Measurements from ENCODE around the gene STARD8.

DNA sequence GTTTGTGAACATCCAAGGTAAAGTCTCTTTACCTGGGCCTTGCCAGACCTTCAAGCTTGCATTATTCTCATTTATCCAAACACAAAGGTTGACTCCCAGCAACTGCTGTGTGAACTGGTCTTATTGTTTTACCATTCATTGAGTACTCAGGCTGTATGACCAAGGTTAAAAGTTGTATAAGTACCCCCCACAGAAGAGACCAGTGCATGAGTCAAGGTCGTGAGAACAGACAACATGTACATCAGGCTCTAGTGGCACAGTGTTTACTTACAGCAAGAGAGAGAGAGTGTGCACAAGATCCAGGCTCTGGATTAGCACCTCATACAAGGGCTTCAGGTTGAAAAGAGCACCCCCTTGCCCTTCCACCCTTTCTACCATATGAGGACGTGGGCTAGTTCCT is 103.9 kb downstream of the STARD8 start:
- TF ChIP-seq, protein P1, sequence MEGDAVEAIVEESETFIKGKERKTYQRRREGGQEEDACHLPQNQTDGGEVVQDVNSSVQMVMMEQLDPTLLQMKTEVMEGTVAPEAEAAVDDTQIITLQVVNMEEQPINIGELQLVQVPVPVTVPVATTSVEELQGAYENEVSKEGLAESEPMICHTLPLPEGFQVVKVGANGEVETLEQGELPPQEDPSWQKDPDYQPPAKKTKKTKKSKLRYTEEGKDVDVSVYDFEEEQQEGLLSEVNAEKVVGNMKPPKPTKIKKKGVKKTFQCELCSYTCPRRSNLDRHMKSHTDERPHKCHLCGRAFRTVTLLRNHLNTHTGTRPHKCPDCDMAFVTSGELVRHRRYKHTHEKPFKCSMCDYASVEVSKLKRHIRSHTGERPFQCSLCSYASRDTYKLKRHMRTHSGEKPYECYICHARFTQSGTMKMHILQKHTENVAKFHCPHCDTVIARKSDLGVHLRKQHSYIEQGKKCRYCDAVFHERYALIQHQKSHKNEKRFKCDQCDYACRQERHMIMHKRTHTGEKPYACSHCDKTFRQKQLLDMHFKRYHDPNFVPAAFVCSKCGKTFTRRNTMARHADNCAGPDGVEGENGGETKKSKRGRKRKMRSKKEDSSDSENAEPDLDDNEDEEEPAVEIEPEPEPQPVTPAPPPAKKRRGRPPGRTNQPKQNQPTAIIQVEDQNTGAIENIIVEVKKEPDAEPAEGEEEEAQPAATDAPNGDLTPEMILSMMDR (conservative IDR thresholded peaks at IDR 0.05; ENCODE audit: low read depth, low read length): no peak
- TF ChIP-seq EZH2 (IDR thresholded peaks at IDR 0.05; ENCODE audit: borderline replicate concordance, low read depth, low read length, poor library complexity, severe bottlenecking): no peak
